GM18505 (cell line): ENCODE measurements around the gene LCE3A.
"Not testable (repeated sequence)": the region's sequence is repeated elsewhere in the genome, so short reads cannot be mapped to it uniquely, and the experiment has no call there.

Experiments used
- ATAC-seq: cut with Tn5 transposase; IDR thresholded peaks from one replicate; pipeline ENCODE4 v1.9.1; 2021; ENCODE audit not compliant: unreplicated experiment
- POLR2A ChIP-seq: IDR thresholded peaks from 4 replicates; pipeline ENCODE4 v1.6.1; 2011; ENCODE audit warnings: borderline replicate concordance; ENCODE audit not compliant: insufficient read depth, insufficient read length; ENCODE audit errors: extremely low read depth

Gene LCE3A

DNA sequence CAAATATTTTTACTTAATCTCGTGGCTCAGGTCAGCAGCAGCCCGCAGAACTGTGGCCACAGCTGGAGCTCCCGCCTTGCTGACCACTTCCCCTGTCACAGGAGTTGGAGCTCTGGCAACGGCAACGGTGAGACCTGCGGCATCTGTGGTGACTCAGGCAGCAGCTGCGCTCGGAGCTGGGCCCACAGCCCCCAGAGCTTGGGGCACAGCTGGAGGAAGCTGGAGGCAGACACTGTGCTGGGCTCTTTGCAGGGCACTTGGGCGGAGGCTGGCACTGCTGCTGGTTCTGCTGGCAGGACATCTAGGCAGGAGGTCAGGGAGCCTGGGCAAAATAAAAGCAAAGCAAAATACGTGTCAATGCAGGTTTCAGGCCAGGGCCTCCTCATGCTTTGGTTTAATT lies at the start of gene LCE3A:
LCE3A (minus strand) TSS at position 301 of the 400 bp plus-strand sequence; CDS start at position 301, 0 bp downstream.
- no peak for TF ChIP-seq POLR2A
- no peak for ATAC-seq

DNA sequence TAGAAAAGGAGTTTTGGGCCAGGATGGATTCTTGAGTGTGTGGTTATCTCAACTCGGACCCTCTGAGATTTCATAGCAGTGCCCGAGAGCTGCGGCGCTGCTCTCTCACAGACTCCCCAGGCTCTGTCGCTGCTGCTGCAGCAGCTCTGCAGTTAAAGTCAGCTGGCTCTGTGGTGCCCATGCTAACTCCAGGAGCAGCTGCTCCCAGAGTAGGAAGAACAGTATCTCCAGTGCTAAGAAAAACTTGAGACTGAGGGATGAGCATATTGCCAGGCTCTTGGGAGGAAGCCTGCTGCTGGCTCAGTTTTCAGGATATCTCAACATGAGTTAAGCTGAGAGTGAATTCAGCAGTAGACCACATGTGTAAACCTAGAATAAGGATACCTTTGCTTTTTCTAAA lies 44.7 kb upstream of the LCE3A start:
- ATAC-seq: no peak
- no peak for TF ChIP-seq POLR2A

DNA sequence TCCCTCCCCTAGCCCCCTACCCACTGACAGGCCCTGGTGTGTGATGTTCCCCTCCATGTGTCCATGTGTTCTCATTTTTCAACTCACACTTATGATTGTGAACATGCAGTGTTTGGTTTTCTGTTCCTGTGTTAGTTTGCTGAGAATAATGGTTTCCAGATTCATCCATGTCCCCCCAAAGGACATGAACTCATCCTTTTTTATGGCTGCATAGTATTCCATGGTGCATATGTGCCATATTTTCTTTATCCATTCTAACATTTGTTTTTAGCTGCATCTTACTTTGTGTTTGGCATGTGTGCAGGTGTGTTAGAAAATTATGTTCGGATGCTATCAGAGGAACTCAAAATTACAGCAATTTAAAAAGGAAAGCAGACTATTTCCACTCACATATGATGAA lies 43.3 kb upstream of the LCE3A start:
- ATAC-seq: not testable (repeated sequence)

GRCh38 chr1:152663098-152663497 lies 40.2 kb upstream of the LCE3A start, which contains the start of gene LCE2D:
LCE2D (plus strand) TSS chr1:152663380; CDS start chr1:152664106, 726 bp downstream.
- no peak for TF ChIP-seq POLR2A
- ATAC-seq: no peak

DNA sequence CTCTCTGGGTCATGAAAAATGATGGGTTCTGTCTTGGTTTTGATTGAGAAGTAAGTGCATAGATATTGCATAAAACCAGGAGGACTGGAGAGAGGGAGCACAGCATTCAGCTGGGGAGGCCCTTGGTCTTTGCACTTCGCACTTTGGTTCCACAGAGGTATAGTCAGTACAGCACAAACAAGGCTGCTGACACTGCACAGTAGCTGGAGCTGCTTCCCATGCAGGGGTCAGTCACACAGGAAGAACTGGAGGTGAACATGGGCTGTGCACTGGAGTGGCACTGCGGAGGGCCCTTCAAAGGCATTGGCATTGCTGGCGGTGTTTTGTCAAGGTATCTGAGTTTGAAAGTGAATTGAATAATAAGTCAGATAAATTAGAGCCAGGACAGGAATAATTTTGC lies 35.7 kb upstream of the LCE3A start:
- ATAC-seq: no peak
- TF ChIP-seq POLR2A: no peak

GRCh38 chr1:152657677-152658076 lies 34.8 kb upstream of the LCE3A start:
- ATAC-seq: no peak
- no peak for TF ChIP-seq POLR2A

DNA sequence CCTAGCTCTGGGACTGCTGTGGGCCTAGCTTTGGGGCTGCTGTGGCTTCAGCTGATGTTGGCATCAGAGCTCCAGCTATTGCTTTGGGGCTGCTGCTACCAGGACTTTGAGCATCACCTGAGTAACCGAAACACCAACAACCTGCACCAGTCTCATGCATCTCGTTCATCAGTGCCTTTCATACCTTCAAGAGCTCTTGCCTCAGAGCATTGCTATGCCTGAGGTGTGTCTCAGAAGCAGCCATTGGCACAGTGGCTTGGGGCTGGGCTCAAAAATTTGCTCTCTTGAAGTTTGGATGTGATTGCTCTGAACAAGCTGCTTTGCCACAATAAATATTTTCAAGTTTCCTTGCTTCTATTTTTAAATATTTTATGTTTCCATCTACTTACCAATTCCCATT lies 33.6 kb upstream of the LCE3A start:
- ATAC-seq: no peak
- no peak for TF ChIP-seq POLR2A

- no peak for ATAC-seq
- no peak for TF ChIP-seq POLR2A
Observed at GRCh38 chr1:152654110-152654509, 31.2 kb upstream of the LCE3A start.

DNA sequence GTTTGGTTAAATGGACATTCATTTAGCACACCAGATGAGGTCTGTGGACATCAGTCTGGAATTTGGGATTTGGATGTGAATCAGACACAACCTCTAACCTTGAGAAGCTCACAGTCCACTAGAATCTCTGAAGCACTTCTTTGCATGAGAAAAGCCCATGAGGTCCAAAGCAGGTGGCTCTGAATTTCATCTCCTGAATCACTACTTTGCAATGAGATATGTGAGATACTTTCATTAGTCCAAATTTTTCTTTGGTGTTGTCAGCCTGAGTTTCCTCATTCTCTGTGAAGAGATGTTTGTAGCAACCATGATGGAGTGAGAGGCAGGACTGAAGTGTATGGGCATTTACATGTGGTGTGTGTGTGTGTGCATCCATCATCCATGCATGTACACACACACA lies 23.8 kb upstream of the LCE3A start:
- no peak for TF ChIP-seq POLR2A
- no peak for ATAC-seq

DNA sequence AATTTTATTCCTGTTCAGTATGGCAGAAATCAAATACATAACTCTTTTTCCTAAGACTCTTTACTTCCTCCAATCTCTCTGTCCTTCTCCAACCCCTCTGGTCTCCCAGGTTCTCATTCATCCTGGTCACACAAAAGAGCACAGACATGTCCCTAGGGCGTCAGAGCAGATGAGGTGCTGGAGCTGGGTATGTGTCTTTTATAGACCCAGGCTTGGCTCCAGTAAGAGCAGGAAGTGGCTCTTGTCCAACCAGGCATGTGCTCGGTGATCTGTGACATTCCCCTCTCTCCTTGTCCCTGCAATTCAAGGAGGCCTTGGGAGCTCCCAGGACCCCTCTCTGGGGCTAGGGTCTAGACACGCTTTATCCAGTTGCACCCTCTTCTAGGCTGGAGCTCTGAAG lies 22.2 kb upstream of the LCE3A start:
- ATAC-seq: no peak

GRCh38 chr1:152643945-152644344 lies 21.0 kb upstream of the LCE3A start:
- no peak for ATAC-seq
- TF ChIP-seq POLR2A: no peak

More for the DNA sequence above, 22.2 kb upstream of the LCE3A start:
- TF ChIP-seq POLR2A: no peak

DNA sequence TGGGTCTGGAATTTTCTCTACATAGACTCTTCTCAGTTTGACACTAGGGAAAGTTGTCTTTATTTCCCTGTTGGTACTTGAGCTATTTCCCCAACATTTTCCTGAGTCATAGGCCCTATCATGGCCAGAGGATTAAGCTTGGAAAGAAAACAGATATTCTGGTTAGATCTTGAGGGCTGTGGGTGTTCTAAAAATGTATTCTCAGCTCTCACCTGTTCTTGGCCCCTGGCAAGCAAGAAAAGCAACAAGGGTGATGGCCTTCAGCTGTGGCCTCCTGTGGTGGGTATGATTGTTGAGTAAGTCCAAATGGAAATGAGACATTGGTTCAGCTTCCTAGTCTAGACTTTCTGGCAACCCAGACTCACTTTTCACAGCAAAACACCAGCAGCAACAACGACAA lies 17.4 kb upstream of the LCE3A start:
- ATAC-seq: no peak

GRCh38 chr1:152630596-152630995 lies 7.7 kb upstream of the LCE3A start:
- no peak for TF ChIP-seq POLR2A
- no peak for ATAC-seq

More for the DNA sequence above, 17.4 kb upstream of the LCE3A start:
- no peak for TF ChIP-seq POLR2A

GRCh38 chr1:152626744-152627143 lies 3.8 kb upstream of the LCE3A start:
- no peak for TF ChIP-seq POLR2A
- no peak for ATAC-seq

DNA sequence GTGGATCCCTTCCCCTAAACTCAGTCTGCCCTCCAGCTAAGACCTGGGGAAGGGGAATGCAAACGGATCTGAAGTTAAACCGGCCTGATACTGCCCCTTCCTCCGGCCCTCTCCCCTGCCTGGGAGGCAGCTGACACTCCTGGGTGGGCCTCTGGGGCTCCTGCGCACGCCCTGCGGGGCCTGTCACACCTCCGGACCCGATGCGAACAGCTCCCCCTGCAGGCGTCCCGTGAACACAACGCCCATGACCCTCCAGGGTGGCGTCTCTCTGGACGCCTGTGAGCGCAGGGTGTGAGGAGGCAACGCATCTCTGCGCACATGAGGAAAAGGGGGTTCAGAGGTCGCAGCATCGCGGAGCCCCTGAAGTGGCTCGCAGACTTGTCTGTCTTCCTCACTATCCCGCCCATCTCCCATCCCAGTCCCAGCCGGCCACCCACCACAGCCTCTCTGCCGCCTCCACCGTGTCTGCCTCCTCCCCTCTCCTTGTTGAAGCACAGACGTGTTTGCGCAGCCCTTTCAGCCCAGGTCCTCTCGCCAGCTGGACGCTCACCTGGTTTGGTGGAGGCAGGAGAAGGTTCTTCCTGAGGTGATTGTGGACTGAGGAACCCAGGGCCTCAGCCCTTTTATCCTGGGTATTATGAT lies 421 bp upstream of the LCE3A start:
- TF ChIP-seq POLR2A: no peak
- ATAC-seq: no peak
